ENCODE data around the gene TGM3. TPM values are rescaled to one million over a fixed set of nuclear protein-coding genes. Genes with fewer than 3 reads are reported as not detected.

TGM3 gene, protein sequence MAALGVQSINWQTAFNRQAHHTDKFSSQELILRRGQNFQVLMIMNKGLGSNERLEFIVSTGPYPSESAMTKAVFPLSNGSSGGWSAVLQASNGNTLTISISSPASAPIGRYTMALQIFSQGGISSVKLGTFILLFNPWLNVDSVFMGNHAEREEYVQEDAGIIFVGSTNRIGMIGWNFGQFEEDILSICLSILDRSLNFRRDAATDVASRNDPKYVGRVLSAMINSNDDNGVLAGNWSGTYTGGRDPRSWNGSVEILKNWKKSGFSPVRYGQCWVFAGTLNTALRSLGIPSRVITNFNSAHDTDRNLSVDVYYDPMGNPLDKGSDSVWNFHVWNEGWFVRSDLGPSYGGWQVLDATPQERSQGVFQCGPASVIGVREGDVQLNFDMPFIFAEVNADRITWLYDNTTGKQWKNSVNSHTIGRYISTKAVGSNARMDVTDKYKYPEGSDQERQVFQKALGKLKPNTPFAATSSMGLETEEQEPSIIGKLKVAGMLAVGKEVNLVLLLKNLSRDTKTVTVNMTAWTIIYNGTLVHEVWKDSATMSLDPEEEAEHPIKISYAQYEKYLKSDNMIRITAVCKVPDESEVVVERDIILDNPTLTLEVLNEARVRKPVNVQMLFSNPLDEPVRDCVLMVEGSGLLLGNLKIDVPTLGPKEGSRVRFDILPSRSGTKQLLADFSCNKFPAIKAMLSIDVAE
- not detected for total RNA-seq

DNA sequence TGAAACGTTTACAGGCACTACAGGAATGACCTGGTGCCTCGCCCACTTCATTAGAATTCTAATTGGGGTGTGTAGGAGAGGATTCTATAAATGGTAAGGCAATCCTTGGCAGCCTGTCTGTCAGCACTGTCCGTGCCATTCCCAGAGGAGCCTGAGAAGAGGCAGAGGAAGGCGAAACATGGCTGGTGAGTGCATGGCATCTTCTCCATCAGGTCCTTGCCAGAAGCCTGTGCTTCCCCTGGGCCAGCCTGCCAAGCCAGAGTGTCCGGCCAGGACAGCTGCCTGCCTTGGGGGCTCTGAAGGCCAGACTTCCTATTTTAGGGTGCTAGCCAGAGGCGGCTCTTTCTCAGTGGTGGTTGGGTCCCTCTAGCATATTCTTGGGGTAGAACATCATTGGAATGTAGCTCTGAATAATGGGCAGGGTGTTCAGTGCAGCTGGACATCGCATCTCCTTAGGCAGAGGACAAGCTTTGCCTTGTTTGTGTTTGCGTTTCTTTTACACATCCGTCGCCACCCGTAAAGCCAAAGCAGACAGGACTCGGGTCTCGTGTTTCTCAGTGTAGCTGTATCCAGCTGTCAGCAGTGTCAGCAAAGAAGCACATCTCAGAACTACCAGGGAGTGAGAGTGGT lies at the start of gene TGM3:
TGM3 (plus strand) TSS at position 116 of the 630 bp plus-strand sequence; CDS start at position 179, 63 bp downstream.
- TF ChIP-seq, protein P1, sequence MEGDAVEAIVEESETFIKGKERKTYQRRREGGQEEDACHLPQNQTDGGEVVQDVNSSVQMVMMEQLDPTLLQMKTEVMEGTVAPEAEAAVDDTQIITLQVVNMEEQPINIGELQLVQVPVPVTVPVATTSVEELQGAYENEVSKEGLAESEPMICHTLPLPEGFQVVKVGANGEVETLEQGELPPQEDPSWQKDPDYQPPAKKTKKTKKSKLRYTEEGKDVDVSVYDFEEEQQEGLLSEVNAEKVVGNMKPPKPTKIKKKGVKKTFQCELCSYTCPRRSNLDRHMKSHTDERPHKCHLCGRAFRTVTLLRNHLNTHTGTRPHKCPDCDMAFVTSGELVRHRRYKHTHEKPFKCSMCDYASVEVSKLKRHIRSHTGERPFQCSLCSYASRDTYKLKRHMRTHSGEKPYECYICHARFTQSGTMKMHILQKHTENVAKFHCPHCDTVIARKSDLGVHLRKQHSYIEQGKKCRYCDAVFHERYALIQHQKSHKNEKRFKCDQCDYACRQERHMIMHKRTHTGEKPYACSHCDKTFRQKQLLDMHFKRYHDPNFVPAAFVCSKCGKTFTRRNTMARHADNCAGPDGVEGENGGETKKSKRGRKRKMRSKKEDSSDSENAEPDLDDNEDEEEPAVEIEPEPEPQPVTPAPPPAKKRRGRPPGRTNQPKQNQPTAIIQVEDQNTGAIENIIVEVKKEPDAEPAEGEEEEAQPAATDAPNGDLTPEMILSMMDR (IDR thresholded peaks at IDR 0.05) = no peak
- Histone ChIP-seq H3K4me3 (no peak within 1 kb of the TSS), H3K4me1 (no peaks in the 10 kb centered on the region), H3K27me3 (no peaks in the 10 kb centered on the region), H3K9me3 (no peaks in the 10 kb centered on the region), H3K27ac (no peak within 1 kb of the TSS), H3K36me3 (no peaks in the 10 kb centered on the region)
- intact Hi-C loops (cut with DNase I) = no loop called here
- DNase-seq (ENCODE audit: low spot score in 2 of 2) = no peak

DNA sequence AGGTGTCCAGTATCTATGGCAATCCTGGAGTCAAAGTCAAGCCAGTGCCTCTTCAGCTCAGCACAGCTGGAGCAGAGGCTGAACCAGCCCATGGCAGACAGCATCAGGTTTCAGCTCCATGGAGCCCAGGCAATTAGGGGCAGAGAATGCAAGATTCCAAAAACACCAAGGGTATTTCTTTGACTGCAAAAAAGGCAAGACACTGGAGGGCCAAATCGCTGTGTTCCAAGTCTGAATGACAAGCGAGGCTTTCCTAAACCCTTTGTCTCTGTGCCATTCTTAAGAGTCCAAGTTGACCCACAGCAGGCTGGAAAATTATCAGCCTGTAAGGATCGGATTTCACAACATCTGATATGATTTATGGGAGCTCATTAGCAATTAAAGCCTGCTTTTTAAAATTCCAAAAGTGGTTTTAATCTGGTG lies 49.7 kb upstream of the TGM3 start:
- TF ChIP-seq, protein P1 (IDR thresholded peaks at IDR 0.05) = no peak
- no peak for DNase-seq (ENCODE audit: low spot score in 2 of 2)
- no peaks in the 10 kb centered on the region for H3K4me1 ChIP-seq
- no peak overlapping the region for H3K27ac ChIP-seq
- intact Hi-C loops (cut with DNase I) = no loop called here
- H3K36me3 ChIP-seq = no peaks in the 10 kb centered on the region
- no peak overlapping the region for H3K4me3 ChIP-seq
- H3K27me3 ChIP-seq = no peaks in the 10 kb centered on the region
- H3K9me3 ChIP-seq = no peaks in the 10 kb centered on the region

DNA sequence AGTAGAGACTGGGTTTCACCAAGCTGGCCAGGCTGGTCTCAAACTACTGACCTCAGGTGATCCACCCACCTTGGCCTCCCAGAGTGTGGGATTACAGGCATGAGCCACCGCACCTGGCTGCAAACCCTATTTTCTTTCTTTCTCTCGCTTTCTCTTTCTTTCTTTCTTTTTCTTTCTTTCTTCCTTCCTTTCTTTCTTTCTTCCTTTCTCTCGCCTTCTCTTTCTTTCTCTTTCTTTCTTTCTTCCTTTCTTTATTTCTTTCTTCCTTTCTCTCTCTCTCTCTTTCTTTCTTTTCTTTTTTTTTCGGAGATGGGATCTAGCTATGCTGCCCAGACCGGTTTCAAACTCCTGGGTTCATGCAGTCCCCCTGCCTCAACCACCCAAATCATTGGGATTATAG lies 47.0 kb upstream of the TGM3 start:
- TF ChIP-seq, protein P1 (IDR thresholded peaks at IDR 0.05) = no peak
- no peak overlapping the region for H3K4me3 ChIP-seq
- H3K27me3 ChIP-seq = no peaks in the 10 kb centered on the region
- intact Hi-C loops (cut with DNase I) = no loop called here
- H3K36me3 ChIP-seq = no peaks in the 10 kb centered on the region
- DNase-seq (ENCODE audit: low spot score in 2 of 2) = no peak
- no peaks in the 10 kb centered on the region for H3K4me1 ChIP-seq
- no peaks in the 10 kb centered on the region for H3K9me3 ChIP-seq
- H3K27ac ChIP-seq = no peak overlapping the region

DNA sequence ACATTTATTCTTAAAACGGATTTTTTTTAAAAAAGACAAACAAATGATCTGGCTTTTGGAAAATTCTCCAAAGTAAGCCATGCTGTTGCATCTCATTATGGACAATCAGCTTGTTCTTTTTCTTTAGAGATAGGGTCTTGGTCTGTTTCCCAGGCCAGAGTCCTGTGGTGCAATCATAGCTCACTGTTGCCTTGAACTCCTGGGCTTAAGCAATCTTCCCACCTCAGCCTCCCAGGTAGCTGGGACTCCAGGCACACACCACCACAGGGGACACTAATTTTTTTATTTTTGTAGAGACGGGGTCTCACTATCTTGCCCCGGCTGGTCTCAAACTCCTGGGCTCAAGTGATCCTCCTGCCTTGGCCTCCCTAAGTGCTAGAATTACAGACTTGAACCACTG lies 45.9 kb upstream of the TGM3 start:
- TF ChIP-seq, protein P1 (IDR thresholded peaks at IDR 0.05) = no peak
- intact Hi-C loops (cut with DNase I) = no loop called here

DNA sequence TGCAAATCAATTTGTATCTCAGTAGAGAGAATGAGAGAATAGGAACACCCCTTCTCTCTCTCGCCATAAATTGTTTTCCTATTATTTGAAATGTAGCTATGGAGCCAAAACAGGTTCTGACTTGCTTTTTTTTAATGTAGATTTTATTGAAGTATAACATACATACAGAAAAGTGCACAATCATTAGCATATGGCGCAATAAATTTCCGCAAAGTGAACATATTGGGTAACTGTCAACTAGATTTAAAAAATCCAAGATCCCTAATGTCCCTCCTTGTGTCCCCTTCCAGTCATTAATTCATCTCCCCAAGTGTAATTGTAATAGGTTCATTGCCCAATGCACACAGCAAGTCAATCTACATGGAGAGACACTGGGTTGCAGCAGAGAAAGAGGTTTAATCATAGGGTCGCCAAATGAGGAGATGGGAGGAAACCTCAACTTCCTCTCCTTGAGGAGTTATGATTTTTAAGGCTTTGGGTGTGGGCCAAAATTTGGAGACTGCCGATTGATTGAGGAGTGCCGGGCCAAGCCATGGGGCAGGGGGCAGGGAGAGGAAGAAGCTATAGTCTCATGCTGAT lies 43.3 kb upstream of the TGM3 start:
- no peak for DNase-seq (ENCODE audit: low spot score in 2 of 2)
- no peaks in the 10 kb centered on the region for H3K4me1 ChIP-seq

More for the DNA sequence above, 45.9 kb upstream of the TGM3 start:
- H3K4me1 ChIP-seq = no peaks in the 10 kb centered on the region
- no peaks in the 10 kb centered on the region for H3K36me3 ChIP-seq
- H3K27me3 ChIP-seq = no peaks in the 10 kb centered on the region
- H3K27ac ChIP-seq = no peak overlapping the region
- DNase-seq (ENCODE audit: low spot score in 2 of 2) = no peak
- H3K9me3 ChIP-seq = no peaks in the 10 kb centered on the region
- H3K4me3 ChIP-seq = no peak overlapping the region

More for the DNA sequence above, 43.3 kb upstream of the TGM3 start:
- no peak overlapping the region for H3K27ac ChIP-seq
- intact Hi-C loops (cut with DNase I) = no loop called here
- no peak overlapping the region for H3K4me3 ChIP-seq
- H3K36me3 ChIP-seq = no peaks in the 10 kb centered on the region
- H3K9me3 ChIP-seq = no peaks in the 10 kb centered on the region
- H3K27me3 ChIP-seq = no peaks in the 10 kb centered on the region
- TF ChIP-seq, protein P1 (IDR thresholded peaks at IDR 0.05) = no peak
